K562 (cell line): ENCODE results near the gene PTPRR. TPM values are rescaled to one million over a fixed set of nuclear protein-coding genes. Genes with fewer than 3 reads are reported as not detected.
A peak's percentile ranks its signal among the peaks of the same experiment; 100 is the strongest.

Source experiments
- ATAC-seq: fragments of 200-7000 bp; cut with Tn5 transposase; 3 replicates; pipeline ENCODE4 v1.9.1; 2020; ENCODE audit warnings: moderate library complexity
- BruUV-seq: library from RNA; stranded (reverse); fragments of 400-500 nt; replicated peaks from 2 replicates; lab custom pipeline; 2021; lab: Mats Ljungman, UMichigan
- CTCF ChIA-PET: fragments of 300-600 bp; formaldehyde crosslinking; extraction: SDS; loops from one replicate; lab custom pipeline; 2021; ENCODE audit warnings: low intra/inter-chr PET ratio; lab: Yijun Ruan, JAX
- POLR2A ChIA-PET: fragments of 300-600, 350-650 bp; sonication (Branson Sonifier 250); formaldehyde crosslinking; extraction: SDS; loops from one replicate; lab custom pipeline; 2021; ENCODE audit warnings: antibody characterized with exemption, inconsistent platforms; lab: Yijun Ruan, JAX
- DNase-seq, 4 experiments: peaks; one replicate each; pipeline versions ENCODE4 v3.0.0 to v3.0.0-alpha.2; 2011 to 2018; ENCODE audit warnings: low spot score in 3 of 4, mixed read lengths in 3 of 4; ENCODE audit errors: extremely low read depth in 1 of 4
- FAIRE-seq: peaks from 2 replicates; lab custom pipeline; 2011; peaks lifted over from hg19 to GRCh38; lab: Jason Lieb, UNC
- H2AFZ ChIP-seq: 2 replicates; pipeline ENCODE4 v1.6.0; 2011; ENCODE audit warnings: low read depth, low read length, control low read depth, inconsistent platforms
- H3K27ac ChIP-seq: fragments of 200-600 bp; 3 replicates; pipeline ENCODE4 v1.8.0; 2011; ENCODE audit warnings: low read depth, mild to moderate bottlenecking, control low read depth, inconsistent platforms, low read length, moderate library complexity, mixed read lengths; ENCODE audit errors: extremely low read depth
- H3K27me3 ChIP-seq, 2 experiments: fragments of 300-600 bp in 1 of 2; 2 replicates in 1 of 2; 3 replicates in 1 of 2; pipeline versions ENCODE4 v1.6.0 to v1.8.0; 2011; ENCODE audit warnings: inconsistent platforms in 2 of 2, low read length in 2 of 2, mild to moderate bottlenecking in 1 of 2, mixed read lengths in 1 of 2, moderate library complexity in 1 of 2; ENCODE audit not compliant: control insufficient read depth in 2 of 2, insufficient read depth in 2 of 2
- H3K36me3 ChIP-seq: fragments of 300-600 bp; 3 replicates; pipeline ENCODE4 v1.8.0; 2011; ENCODE audit warnings: mild to moderate bottlenecking, low read length, inconsistent platforms; ENCODE audit not compliant: control insufficient read depth, insufficient read depth
- H3K4me1 ChIP-seq, 2 experiments: fragments of 200-600 bp in 1 of 2; replicated peaks in 1 of 2; 2 replicates in 1 of 2; 3 replicates in 1 of 2; pipeline versions ENCODE4 v1.5.1 to v1.8.0; 2011; ENCODE audit warnings: inconsistent platforms in 2 of 2, low read length in 2 of 2, mild to moderate bottlenecking in 1 of 2, mixed read lengths in 1 of 2, moderate library complexity in 1 of 2; ENCODE audit not compliant: control insufficient read depth in 2 of 2, insufficient read depth in 2 of 2
- H3K4me2 ChIP-seq: 2 replicates; pipeline ENCODE4 v1.6.1; 2011; ENCODE audit warnings: low read length, control low read depth, inconsistent platforms, mixed read lengths; ENCODE audit not compliant: insufficient read depth
- H3K4me3 ChIP-seq: fragments of 200-600 bp; sonication (generic), shearing (Covaris generic); 2 replicates; pipeline ENCODE4 v1.5.1; 2016; ENCODE audit warnings: control low read depth, inconsistent platforms
- H3K79me2 ChIP-seq: fragments of 200-600 bp; 3 replicates; pipeline ENCODE4 v1.8.0; 2011; ENCODE audit warnings: low read length, inconsistent platforms; ENCODE audit not compliant: control insufficient read depth, insufficient read depth
- H3K9ac ChIP-seq, 2 experiments: 2 replicates each; pipeline versions ENCODE4 v1.6.0 to v1.6.1; 2011; ENCODE audit warnings: low read depth in 2 of 2, low read length in 2 of 2, control low read depth in 1 of 2, inconsistent platforms in 1 of 2, mild to moderate bottlenecking in 1 of 2, mixed read lengths in 1 of 2; ENCODE audit not compliant: insufficient read depth in 1 of 2
- H3K9me1 ChIP-seq: one replicate; pipeline ENCODE4 v1.6.0; 2011; ENCODE audit warnings: inconsistent platforms, mild to moderate bottlenecking, low read length, moderate library complexity; ENCODE audit not compliant: control insufficient read depth, insufficient read depth
- H3K9me3 ChIP-seq: replicated peaks from 2 replicates; pipeline ENCODE4 v1.5.1; 2011; ENCODE audit warnings: low read depth, low read length, inconsistent platforms; ENCODE audit not compliant: control insufficient read depth, insufficient read depth
- H4K20me1 ChIP-seq: replicated peaks from 2 replicates; pipeline ENCODE4 v1.6.1; 2011; ENCODE audit warnings: low read length, inconsistent platforms, mixed read lengths; ENCODE audit not compliant: control insufficient read depth, insufficient read depth
- ADNP ChIP-seq: fragments of 200-800 bp; sonication (Bioruptor generic); IDR thresholded peaks from 2 replicates; pipeline ENCODE4 v1.6.1; 2016; ENCODE audit warnings: missing genetic modification characterization, missing compliant biosample characterization
- C11orf30 ChIP-seq: fragments of 450-650 bp; IDR thresholded peaks from 2 replicates; pipeline ENCODE4 v1.6.1; 2016; ENCODE audit warnings: low read depth, mild to moderate bottlenecking
- MAFG ChIP-seq: fragments of 450-650 bp; conservative IDR thresholded peaks from 2 replicates; pipeline ENCODE4 v1.6.1; 2016; ENCODE audit warnings: missing genetic modification characterization, missing compliant biosample characterization
- NFIX ChIP-seq: fragments of 250-450 bp; sonication (Bioruptor Pico); IDR thresholded peaks from 2 replicates; pipeline ENCODE4 v1.4.0; 2020; ENCODE audit warnings: low read depth, mild to moderate bottlenecking, moderate library complexity
- NUFIP1 ChIP-seq: fragments of 450-650 bp; IDR thresholded peaks from 2 replicates; pipeline ENCODE4 v1.6.1; 2018; ENCODE audit not compliant: partially characterized antibody
- PURB ChIP-seq: sonication (generic); formaldehyde crosslinking; IDR thresholded peaks from 2 replicates; pipeline ENCODE4 v1.9.0; 2021; ENCODE audit warnings: low read depth, mild to moderate bottlenecking, missing genetic modification reagents
- SMARCA5 ChIP-seq: fragments of 450-650 bp; IDR thresholded peaks from 2 replicates; pipeline ENCODE4 v1.6.1; 2016
- SOX6 ChIP-seq: fragments of 450-650 bp; IDR thresholded peaks from 2 replicates; pipeline ENCODE4 v1.6.1; 2014; ENCODE audit warnings: mild to moderate bottlenecking
- SRF ChIP-seq, 2 experiments: fragments of 250-450, 450-650 bp in 1 of 2; sonication (Bioruptor Pico) in 1 of 2; sonication (generic) in 1 of 2; formaldehyde crosslinking; IDR thresholded peaks; 2 replicates each; pipeline versions ENCODE4 v1.5.0 to v1.5.1; 2020 to 2022; ENCODE audit warnings: mild to moderate bottlenecking in 1 of 2, missing genetic modification reagents in 1 of 2
- ZNF121 ChIP-seq: sonication (generic); formaldehyde crosslinking; conservative IDR thresholded peaks from 2 replicates; pipeline ENCODE4 v1.8.0; 2022; ENCODE audit warnings: missing genetic modification reagents
- ZNF316 ChIP-seq: fragments of 450-650 bp; IDR thresholded peaks from 2 replicates; pipeline ENCODE4 v1.6.1; 2016
- WGBS: fragments of 100-300 bp; shearing (Covaris generic); methylation state at CpG from one replicate; pipeline ENCODE4 v1.1.6; 2016; ENCODE audit warnings: low coverage, mixed read lengths; ENCODE audit not compliant: insufficient coverage; ENCODE audit errors: missing lambda C conversion rate; 5-methylcytosine and 5-hydroxymethylcytosine counted together
- in situ Hi-C: fragments of 300-500 bp; cut with MboI; formaldehyde crosslinking; loops from 4 replicates; pipeline ENCODE4 v1.15.0; 2018; ENCODE audit warnings: inconsistent platforms, mixed read lengths
- intact Hi-C: fragments of 100-400 bp; cut with micrococcal nuclease; formaldehyde crosslinking; loops from 2 replicates; pipeline ENCODE4 v1.14.2; 2022
- polyA plus RNA-seq, 8 experiments: library from polyadenylated mRNA; depleted of rRNA in 4 of 8; stranded (reverse) in 5 of 8; unstranded in 3 of 8; fragments of >200 nt; fragmentation: Nextera tagmentation in 2 of 8; fragmentation: Illumina TruSeq in 1 of 8; extraction: Ambion mirVana in 2 of 8; extraction: Trizol in 1 of 8; gene quantifications; 2 replicates each; pipeline versions ENCODE4 v1.2.1 to v1.2.3, GENCODE V29; 2011 to 2014; ENCODE audit warnings: inconsistent platforms in 1 of 8, missing spikeins in 1 of 8
- total RNA-seq, 7 experiments: library from RNA; depleted of rRNA in 6 of 7; stranded (reverse); fragments of >200 nt in 6 of 7; fragmentation: Illumina TruSeq in 2 of 7; extraction: Trizol in 2 of 7; gene quantifications; 2 replicates each; pipeline versions ENCODE4 v1.2.1 to v1.2.3, GENCODE V29; 2011 to 2021; ENCODE audit warnings: low replicate concordance in 1 of 7
- TF ChIP-seq, protein P1 (sequence below): fragments of 250-450 bp; sonication (Bioruptor Pico); IDR thresholded peaks from 2 replicates; pipeline ENCODE4 v1.4.0; 2020; ENCODE audit warnings: mild to moderate bottlenecking, moderate library complexity
- TF ChIP-seq, protein P2 (sequence below): fragments of 200-800 bp; sonication (Bioruptor generic); IDR thresholded peaks from 2 replicates; pipeline ENCODE4 v1.6.1; 2017; ENCODE audit warnings: missing genetic modification characterization, missing compliant biosample characterization

Gene PTPRR
- total and polyA plus RNA-seq, 9 of the 15 experiments (the other 6 are each of a cell fraction or from before 2014, with no cell fraction given), result 6.6 to 41.7 (median 12.3) TPM

DNA sequence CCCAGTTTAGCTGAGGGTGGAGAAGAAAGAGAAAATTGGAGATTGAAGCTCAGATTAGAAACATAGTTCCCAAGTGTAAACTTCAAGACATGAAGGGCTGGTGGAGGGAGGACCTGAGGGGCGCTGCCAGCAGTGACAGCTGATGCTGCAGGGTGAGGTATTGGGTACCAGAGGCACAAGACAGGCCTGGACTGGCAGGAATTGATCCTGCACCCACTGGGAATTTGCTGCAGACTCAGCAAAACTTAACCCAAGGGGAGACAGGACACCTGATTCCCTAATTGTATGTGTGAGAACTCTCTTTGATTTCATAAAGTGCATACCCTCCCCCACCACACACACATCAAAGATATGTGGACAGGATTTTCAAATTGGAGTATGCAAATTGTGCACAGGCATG is 11.6 kb downstream of the PTPRR start:
- DNase-seq (no peak), FAIRE-seq (no peak), ATAC-seq (no peak)
- Histone ChIP-seq H3K4me2 (no peak overlapping the region), H3K27ac (no peak overlapping the region), H3K4me1 (no peaks in the 10 kb centered on the region), H3K79me2 (no peaks in the 10 kb centered on the region), H3K4me3 (no peak overlapping the region), H3K9me1 (no peaks in the 10 kb centered on the region), H3K9me3 (no peaks in the 10 kb centered on the region), H3K36me3 (no peaks in the 10 kb centered on the region), H3K27me3 (no peaks in the 10 kb centered on the region), H3K9ac (no peak overlapping the region), H4K20me1 (no peaks in the 10 kb centered on the region), H2AFZ (no peak overlapping the region)
- no TSS peak for BruUV-seq
- in situ Hi-C loops (no loop called here), intact Hi-C loops (no loop called here)
- ChIA-PET CTCF (no interaction called here), POLR2A (no interaction called here)
- WGBS, result 0% methylated on average over 1 of the region's 1 CpG
- TF ChIP-seq ZNF316 (peak; percentile 40; the same call in 1 of the 2 replicates), NUFIP1 (no peak), MAFG (tag) (peak; percentile 44; the same call in 1 of the 2 replicates), NFIX (no peak), SRF (CRISPR knock-in tag; IDR thresholded peaks at IDR 0.05) (no peak), SOX6 (no peak), C11orf30 (peak; percentile 46; the same call in 1 of the 2 replicates)

DNA sequence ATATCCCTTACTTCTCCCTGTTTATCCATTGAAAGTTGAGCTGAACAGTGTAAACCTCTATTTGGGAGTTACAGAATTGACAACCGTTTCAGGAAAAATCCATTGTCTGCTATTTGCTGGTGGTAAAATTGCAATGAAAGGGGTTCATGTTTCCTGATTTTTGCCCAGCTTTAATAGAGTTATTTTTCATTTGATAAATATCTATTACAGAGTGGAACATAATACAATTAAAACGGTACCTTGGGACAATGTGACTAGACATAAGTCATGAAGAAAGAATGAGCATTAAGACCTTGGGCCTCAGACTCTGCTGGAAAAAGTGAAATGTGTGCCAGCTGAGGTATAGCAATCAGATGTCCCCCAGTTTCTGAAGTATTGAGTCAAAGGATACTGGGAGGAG is 13.1 kb downstream of the PTPRR start:
- no peak overlapping the region for H3K27ac ChIP-seq
- TF ChIP-seq, protein P1, sequence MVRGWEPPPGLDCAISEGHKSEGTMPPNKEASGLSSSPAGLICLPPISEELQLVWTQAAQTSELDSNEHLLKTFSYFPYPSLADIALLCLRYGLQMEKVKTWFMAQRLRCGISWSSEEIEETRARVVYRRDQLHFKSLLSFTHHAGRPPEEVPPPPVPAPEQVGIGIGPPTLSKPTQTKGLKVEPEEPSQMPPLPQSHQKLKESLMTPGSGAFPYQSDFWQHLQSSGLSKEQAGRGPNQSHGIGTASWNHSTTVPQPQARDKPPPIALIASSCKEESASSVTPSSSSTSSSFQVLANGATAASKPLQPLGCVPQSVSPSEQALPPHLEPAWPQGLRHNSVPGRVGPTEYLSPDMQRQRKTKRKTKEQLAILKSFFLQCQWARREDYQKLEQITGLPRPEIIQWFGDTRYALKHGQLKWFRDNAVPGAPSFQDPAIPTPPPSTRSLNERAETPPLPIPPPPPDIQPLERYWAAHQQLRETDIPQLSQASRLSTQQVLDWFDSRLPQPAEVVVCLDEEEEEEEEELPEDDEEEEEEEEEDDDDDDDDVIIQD (CRISPR knock-in tag), result no peak
- TF ChIP-seq PURB (CRISPR knock-in tag), result no peak
- TF ChIP-seq, protein P2, sequence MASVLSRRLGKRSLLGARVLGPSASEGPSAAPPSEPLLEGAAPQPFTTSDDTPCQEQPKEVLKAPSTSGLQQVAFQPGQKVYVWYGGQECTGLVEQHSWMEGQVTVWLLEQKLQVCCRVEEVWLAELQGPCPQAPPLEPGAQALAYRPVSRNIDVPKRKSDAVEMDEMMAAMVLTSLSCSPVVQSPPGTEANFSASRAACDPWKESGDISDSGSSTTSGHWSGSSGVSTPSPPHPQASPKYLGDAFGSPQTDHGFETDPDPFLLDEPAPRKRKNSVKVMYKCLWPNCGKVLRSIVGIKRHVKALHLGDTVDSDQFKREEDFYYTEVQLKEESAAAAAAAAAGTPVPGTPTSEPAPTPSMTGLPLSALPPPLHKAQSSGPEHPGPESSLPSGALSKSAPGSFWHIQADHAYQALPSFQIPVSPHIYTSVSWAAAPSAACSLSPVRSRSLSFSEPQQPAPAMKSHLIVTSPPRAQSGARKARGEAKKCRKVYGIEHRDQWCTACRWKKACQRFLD (CRISPR knock-in tag), result no peak
- no peak for TF ChIP-seq ZNF121
- no peak for TF ChIP-seq SMARCA5
- no peak for TF ChIP-seq ADNP
- no peak overlapping the region for H3K4me3 ChIP-seq
- ChIA-PET CTCF (no interaction called here), POLR2A (no interaction called here)
- DNase-seq, result no peak
- no peaks in the 10 kb centered on the region for H3K4me1 ChIP-seq
- in situ Hi-C loops, result no loop called here
- no peaks in the 10 kb centered on the region for H3K27me3 ChIP-seq
- H3K9ac ChIP-seq, result no peak overlapping the region
- no peaks in the 10 kb centered on the region for H3K79me2 ChIP-seq
- H3K9me3 ChIP-seq, result no peaks in the 10 kb centered on the region
- intact Hi-C loops, result no loop called here
- no peaks in the 10 kb centered on the region for H4K20me1 ChIP-seq
- 0% methylated on average over 2 of the region's 2 CpGs for WGBS
- H3K36me3 ChIP-seq, result no peaks in the 10 kb centered on the region
- no peak overlapping the region for H2AFZ ChIP-seq
- no peak overlapping the region for H3K4me2 ChIP-seq
- FAIRE-seq, result no peak
- no TSS peak for BruUV-seq
- H3K9me1 ChIP-seq, result no peaks in the 10 kb centered on the region
- no peak for ATAC-seq
